Measurements from ENCODE around the gene PLVAP. TPM values are rescaled to one million over a fixed set of nuclear protein-coding genes. Genes with fewer than 3 reads are reported as not detected.
A peak's percentile ranks its signal among the peaks of the same experiment; 100 is the strongest.

PLVAP gene
- total RNA-seq, 1 donor from 2014 or later: 36.9 TPM

DNA sequence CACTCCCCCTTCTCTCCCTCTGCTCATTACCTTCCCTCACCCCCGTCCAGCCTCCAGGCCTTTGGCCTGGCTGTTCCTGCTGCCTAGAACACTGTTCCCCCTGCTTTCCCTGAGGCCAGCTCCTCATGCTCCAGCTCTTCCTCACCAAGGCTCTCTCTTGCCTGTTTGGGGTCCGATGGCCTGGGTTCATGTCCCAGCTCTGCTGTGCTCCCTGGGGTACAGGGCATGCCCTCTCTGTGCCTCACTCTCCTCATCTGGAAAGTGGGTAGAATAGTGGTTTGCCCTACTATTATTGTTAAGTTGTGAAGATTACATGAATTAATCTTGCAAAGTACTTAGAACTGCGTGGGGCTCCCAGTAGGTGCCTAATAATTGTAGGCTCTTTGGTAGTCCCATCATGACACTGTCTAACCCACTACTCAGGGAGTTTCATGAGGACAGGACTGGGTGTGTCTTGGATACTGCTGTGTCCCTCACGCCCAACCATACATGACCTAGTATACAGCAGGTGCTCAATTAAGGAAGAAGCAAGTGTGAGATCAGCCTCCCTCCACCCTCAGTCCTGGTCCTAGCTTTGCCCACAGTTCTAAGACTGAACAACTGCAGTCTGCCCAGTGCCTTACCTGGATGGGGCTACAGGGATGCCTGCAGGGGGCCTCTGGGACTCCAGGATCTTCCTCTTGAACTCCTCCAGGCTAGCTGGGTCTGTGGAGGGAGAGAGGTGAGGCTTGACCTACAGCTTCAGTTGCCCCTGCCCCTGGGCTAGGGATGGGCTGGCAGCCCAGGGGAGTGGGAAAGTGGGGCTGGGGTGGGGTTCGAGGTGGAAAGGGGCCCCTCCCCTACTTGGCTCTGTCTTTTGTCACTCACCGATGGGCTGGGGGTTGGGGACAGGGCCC lies 17.0 kb downstream of the PLVAP start:
- H3K27ac ChIP-seq (replicated peaks): no peak overlapping the region
- H3K27me3 ChIP-seq (ENCODE audit: low read depth): no peaks in the 10 kb centered on the region
- no peak for DNase-seq
- intact Hi-C loops (cut with micrococcal nuclease): no loop called here
- no peaks in the 10 kb centered on the region for H3K9me3 ChIP-seq (replicated peaks)
- TF ChIP-seq, protein P1, sequence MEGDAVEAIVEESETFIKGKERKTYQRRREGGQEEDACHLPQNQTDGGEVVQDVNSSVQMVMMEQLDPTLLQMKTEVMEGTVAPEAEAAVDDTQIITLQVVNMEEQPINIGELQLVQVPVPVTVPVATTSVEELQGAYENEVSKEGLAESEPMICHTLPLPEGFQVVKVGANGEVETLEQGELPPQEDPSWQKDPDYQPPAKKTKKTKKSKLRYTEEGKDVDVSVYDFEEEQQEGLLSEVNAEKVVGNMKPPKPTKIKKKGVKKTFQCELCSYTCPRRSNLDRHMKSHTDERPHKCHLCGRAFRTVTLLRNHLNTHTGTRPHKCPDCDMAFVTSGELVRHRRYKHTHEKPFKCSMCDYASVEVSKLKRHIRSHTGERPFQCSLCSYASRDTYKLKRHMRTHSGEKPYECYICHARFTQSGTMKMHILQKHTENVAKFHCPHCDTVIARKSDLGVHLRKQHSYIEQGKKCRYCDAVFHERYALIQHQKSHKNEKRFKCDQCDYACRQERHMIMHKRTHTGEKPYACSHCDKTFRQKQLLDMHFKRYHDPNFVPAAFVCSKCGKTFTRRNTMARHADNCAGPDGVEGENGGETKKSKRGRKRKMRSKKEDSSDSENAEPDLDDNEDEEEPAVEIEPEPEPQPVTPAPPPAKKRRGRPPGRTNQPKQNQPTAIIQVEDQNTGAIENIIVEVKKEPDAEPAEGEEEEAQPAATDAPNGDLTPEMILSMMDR (IDR thresholded peaks at IDR 0.05; ENCODE audit: borderline replicate concordance): no peak
- no peaks in the 10 kb centered on the region for H3K36me3 ChIP-seq
- no peak overlapping the region for H3K4me3 ChIP-seq
- peaks cover 13% of the 10 kb centered on the region for H3K4me1 ChIP-seq

DNA sequence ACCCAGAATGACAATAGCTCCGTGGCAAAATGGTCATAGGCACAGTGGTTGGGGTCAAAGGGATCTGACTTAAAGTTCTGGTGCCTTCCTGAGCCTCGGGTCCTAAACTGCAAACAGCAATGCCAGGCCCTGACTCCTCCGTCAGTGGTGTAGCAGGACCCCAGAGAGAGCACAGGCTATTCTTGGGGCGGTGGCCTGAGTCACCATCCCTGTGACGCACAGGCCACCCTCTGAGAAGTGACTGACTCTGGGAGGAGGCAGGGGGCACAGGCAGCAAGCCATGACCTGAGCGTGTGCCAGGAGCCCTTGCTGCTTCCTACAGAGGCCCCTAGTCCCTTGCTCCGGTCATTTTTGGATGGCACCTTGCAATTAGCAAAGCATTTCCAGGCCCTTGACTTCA lies 18.7 kb downstream of the PLVAP start:
- H3K4me3 ChIP-seq: no peak overlapping the region
- H3K27me3 ChIP-seq (ENCODE audit: low read depth): no peaks in the 10 kb centered on the region
- DNase-seq: no peak
- intact Hi-C loops (cut with micrococcal nuclease): no loop called here
- TF ChIP-seq, protein P1 (IDR thresholded peaks at IDR 0.05; ENCODE audit: borderline replicate concordance): no peak
- peak overlapping the region; percentile 72 for H3K27ac ChIP-seq (replicated peaks)
- no peaks in the 10 kb centered on the region for H3K9me3 ChIP-seq (replicated peaks)
- H3K4me1 ChIP-seq: peaks cover 13% of the 10 kb centered on the region
- no peaks in the 10 kb centered on the region for H3K36me3 ChIP-seq

- H3K9me3 ChIP-seq (replicated peaks): no peaks in the 10 kb centered on the region
- no peak for DNase-seq
- intact Hi-C loops (cut with micrococcal nuclease): no loop called here
- H3K27me3 ChIP-seq (ENCODE audit: low read depth): peaks cover 4% of the 10 kb centered on the region
- H3K4me1 ChIP-seq: peaks cover 20% of the 10 kb centered on the region
- no peak overlapping the region for H3K4me3 ChIP-seq
- peak overlapping the region; percentile 72 for H3K27ac ChIP-seq (replicated peaks)
- H3K36me3 ChIP-seq: no peaks in the 10 kb centered on the region
- TF ChIP-seq, protein P1 (IDR thresholded peaks at IDR 0.05; ENCODE audit: borderline replicate concordance): no peak
Observed at GRCh38 chr19:17357724-17358123, 19.4 kb downstream of the PLVAP start.

DNA sequence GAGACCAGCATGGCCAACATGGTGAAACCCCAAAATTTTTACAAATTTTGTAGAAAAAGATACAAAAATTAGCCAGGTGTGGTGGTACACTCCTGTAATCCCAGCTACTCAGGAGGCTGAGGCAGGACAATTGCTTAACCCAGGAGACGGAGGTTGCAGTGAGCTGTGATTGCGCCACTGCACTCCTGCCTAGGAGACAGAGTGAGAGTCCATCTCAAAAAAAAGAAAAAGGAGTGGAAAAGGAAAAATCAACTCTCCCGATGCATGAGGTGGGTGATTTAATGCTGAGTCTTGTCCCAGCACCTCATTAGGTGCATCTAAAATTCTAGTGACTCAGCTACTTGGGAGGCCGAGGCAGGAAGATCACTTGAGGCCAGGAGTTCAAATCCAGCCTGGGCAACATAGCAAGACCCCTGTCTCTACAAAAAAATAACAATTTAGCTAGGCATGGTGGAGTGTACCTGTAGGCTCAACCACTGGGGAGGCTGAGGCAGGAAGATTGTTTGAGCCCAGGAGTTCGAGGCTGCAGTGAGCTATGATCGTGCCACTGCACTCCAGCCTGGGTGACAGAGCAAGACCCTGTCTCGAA lies 20.0 kb downstream of the PLVAP start:
- Histone ChIP-seq H3K4me1 (peaks cover 26% of the 10 kb centered on the region), H3K27ac (replicated peaks) (peak overlapping the region; percentile 72), H3K36me3 (no peaks in the 10 kb centered on the region), H3K27me3 (ENCODE audit: low read depth) (peaks cover 9% of the 10 kb centered on the region), H3K9me3 (replicated peaks) (no peaks in the 10 kb centered on the region), H3K4me3 (no peak overlapping the region)
- intact Hi-C loops (cut with micrococcal nuclease): no loop called here
- TF ChIP-seq, protein P1 (IDR thresholded peaks at IDR 0.05; ENCODE audit: borderline replicate concordance): no peak
- no peak for DNase-seq

GRCh38 chr19:17353386-17353785 lies 23.8 kb downstream of the PLVAP start:
- DNase-seq: no peak

More at GRCh38 chr19:17353386-17353785, 23.8 kb downstream of the PLVAP start:
- H3K27ac ChIP-seq (replicated peaks): peak overlapping the region; percentile 23
- intact Hi-C loops (cut with micrococcal nuclease): no loop called here
- H3K4me3 ChIP-seq: no peak overlapping the region
- peaks cover 34% of the 10 kb centered on the region for H3K27me3 ChIP-seq (ENCODE audit: low read depth)
- peaks cover 51% of the 10 kb centered on the region for H3K4me1 ChIP-seq
- H3K36me3 ChIP-seq: no peaks in the 10 kb centered on the region
- H3K9me3 ChIP-seq (replicated peaks): no peaks in the 10 kb centered on the region
- TF ChIP-seq, protein P1 (IDR thresholded peaks at IDR 0.05; ENCODE audit: borderline replicate concordance): no peak
